GM23338 (cell line): ENCODE data around the gene CLEC1B.

Experiments
- EZH2 ChIP-seq: fragments of 200-600 bp; sonication (generic); IDR thresholded peaks from one replicate; pipeline ENCODE4 v1.8.0; 2017; ENCODE audit warnings: antibody characterized with exemption, mild to moderate bottlenecking, low read depth; ENCODE audit not compliant: unreplicated experiment
- EZH2phosphoT487 ChIP-seq: fragments of 200-600 bp; sonication (generic); IDR thresholded peaks from one replicate; pipeline ENCODE4 v1.8.1; 2018; ENCODE audit warnings: antibody characterized with exemption; ENCODE audit not compliant: unreplicated experiment
- POLR2AphosphoS5 ChIP-seq: IDR thresholded peaks from 2 replicates; pipeline ENCODE4 v1.6.1; 2016; ENCODE audit warnings: antibody characterized with exemption, low read depth
- TF ChIP-seq, protein P1 (sequence below): IDR thresholded peaks from one replicate; pipeline ENCODE4 v1.6.1; 2018; ENCODE audit warnings: antibody characterized with exemption; ENCODE audit not compliant: unreplicated experiment
- TF ChIP-seq, protein P2 (sequence below): IDR thresholded peaks from 2 replicates; pipeline ENCODE4 v1.6.1; 2016; ENCODE audit warnings: antibody characterized with exemption
- TF ChIP-seq, protein P3 (sequence below), 2 experiments: fragments of 200-600 bp in 1 of 2; sonication (generic) in 1 of 2; conservative IDR thresholded peaks; 2 replicates each; pipeline versions ENCODE4 v1.5.1 to v1.6.1; 2016 to 2017; ENCODE audit warnings: antibody characterized with exemption in 2 of 2, low read depth in 2 of 2, mild to moderate bottlenecking in 2 of 2, moderate library complexity in 1 of 2

- TF ChIP-seq EZH2phosphoT487 (no peak), POLR2AphosphoS5 (no peak), EZH2 (no peak)
- TF ChIP-seq, protein P1, sequence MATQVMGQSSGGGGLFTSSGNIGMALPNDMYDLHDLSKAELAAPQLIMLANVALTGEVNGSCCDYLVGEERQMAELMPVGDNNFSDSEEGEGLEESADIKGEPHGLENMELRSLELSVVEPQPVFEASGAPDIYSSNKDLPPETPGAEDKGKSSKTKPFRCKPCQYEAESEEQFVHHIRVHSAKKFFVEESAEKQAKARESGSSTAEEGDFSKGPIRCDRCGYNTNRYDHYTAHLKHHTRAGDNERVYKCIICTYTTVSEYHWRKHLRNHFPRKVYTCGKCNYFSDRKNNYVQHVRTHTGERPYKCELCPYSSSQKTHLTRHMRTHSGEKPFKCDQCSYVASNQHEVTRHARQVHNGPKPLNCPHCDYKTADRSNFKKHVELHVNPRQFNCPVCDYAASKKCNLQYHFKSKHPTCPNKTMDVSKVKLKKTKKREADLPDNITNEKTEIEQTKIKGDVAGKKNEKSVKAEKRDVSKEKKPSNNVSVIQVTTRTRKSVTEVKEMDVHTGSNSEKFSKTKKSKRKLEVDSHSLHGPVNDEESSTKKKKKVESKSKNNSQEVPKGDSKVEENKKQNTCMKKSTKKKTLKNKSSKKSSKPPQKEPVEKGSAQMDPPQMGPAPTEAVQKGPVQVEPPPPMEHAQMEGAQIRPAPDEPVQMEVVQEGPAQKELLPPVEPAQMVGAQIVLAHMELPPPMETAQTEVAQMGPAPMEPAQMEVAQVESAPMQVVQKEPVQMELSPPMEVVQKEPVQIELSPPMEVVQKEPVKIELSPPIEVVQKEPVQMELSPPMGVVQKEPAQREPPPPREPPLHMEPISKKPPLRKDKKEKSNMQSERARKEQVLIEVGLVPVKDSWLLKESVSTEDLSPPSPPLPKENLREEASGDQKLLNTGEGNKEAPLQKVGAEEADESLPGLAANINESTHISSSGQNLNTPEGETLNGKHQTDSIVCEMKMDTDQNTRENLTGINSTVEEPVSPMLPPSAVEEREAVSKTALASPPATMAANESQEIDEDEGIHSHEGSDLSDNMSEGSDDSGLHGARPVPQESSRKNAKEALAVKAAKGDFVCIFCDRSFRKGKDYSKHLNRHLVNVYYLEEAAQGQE, result no peak
- TF ChIP-seq, protein P2, sequence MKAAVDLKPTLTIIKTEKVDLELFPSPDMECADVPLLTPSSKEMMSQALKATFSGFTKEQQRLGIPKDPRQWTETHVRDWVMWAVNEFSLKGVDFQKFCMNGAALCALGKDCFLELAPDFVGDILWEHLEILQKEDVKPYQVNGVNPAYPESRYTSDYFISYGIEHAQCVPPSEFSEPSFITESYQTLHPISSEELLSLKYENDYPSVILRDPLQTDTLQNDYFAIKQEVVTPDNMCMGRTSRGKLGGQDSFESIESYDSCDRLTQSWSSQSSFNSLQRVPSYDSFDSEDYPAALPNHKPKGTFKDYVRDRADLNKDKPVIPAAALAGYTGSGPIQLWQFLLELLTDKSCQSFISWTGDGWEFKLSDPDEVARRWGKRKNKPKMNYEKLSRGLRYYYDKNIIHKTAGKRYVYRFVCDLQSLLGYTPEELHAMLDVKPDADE, result no peak
- TF ChIP-seq, protein P3, sequence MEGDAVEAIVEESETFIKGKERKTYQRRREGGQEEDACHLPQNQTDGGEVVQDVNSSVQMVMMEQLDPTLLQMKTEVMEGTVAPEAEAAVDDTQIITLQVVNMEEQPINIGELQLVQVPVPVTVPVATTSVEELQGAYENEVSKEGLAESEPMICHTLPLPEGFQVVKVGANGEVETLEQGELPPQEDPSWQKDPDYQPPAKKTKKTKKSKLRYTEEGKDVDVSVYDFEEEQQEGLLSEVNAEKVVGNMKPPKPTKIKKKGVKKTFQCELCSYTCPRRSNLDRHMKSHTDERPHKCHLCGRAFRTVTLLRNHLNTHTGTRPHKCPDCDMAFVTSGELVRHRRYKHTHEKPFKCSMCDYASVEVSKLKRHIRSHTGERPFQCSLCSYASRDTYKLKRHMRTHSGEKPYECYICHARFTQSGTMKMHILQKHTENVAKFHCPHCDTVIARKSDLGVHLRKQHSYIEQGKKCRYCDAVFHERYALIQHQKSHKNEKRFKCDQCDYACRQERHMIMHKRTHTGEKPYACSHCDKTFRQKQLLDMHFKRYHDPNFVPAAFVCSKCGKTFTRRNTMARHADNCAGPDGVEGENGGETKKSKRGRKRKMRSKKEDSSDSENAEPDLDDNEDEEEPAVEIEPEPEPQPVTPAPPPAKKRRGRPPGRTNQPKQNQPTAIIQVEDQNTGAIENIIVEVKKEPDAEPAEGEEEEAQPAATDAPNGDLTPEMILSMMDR (conservative IDR thresholded peaks at IDR 0.05; ENCODE audit: low read depth in 2 of 2), result no peak
Observed at GRCh38 chr12:9951026-9951675, 47.8 kb downstream of the CLEC1B start.
